22Rv1 (cell line): ENCODE data around the gene SAMMSON.

Experiments used
- H3K27ac ChIP-seq: fragments of 450-650 bp; 2 replicates; pipeline ENCODE4 v1.5.1; 2017
- CTCF ChIP-seq: fragments of 450-650 bp; IDR thresholded peaks from 2 replicates; pipeline ENCODE4 v1.5.1; 2017; ENCODE audit warnings: mild to moderate bottlenecking
- ZFX ChIP-seq: fragments of 450-650 bp; IDR thresholded peaks from 2 replicates; pipeline ENCODE4 v1.6.1; 2017; ENCODE audit warnings: antibody characterized with exemption, borderline replicate concordance

SAMMSON gene

GRCh38 chr3:69972672-69973071 lies 26.9 kb upstream of the SAMMSON start:
- no peak overlapping the region for H3K27ac ChIP-seq
- no peak for TF ChIP-seq ZFX
- no peak for TF ChIP-seq CTCF

- TF ChIP-seq ZFX (no peak), CTCF (no peak)
These were observed 23.5 kb upstream of the SAMMSON start for GRCh38 chr3:69976021-69976420.

GRCh38 chr3:69983546-69984265 lies 15.8 kb upstream of the SAMMSON start:
- no peak for TF ChIP-seq ZFX
- TF ChIP-seq CTCF, result no peak
- no peak overlapping the region for H3K27ac ChIP-seq

More at GRCh38 chr3:69976021-69976420, 23.5 kb upstream of the SAMMSON start:
- H3K27ac ChIP-seq, result no peak overlapping the region

DNA sequence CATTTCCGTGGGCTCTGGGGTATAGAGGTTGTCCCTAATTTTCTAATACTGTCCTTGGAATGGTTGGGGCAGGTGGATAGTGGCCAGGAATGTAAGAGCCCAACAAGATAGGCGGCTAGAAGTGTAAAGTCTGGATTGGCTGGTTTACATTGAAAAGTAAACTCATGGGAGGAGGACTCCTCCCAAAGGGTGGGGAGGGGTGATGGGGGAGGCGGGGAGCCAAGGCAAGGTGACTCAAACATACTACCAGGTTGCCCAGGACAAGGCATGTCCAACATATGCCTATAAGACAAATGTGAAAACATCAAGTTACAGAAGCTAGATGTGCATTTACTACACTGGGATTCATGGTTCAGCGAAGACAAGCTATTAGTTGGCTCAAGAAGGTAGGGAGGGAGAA lies 14.3 kb upstream of the SAMMSON start:
- TF ChIP-seq CTCF (no peak), ZFX (no peak)
- no peak overlapping the region for H3K27ac ChIP-seq

DNA sequence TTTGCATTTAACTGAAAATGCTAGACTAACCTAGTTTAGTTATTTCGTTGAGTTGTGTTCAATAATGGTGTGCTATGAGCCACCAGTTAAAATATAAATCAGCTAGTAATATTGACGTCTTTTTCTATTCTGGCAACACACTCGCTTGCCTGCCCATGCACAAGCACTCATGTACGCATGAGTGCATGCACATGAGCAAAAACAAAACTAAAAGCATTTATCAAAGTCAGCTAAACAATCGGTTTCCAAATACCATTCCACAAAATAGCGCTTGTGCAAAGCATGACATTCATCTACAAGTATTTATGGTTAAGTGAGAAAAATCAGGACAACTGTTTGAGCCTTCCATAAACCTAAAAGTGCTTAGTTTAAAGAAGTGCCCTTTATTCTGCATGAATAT lies 13.1 kb upstream of the SAMMSON start:
- TF ChIP-seq ZFX, result no peak
- TF ChIP-seq CTCF, result no peak

GRCh38 chr3:69987833-69988232 lies 11.7 kb upstream of the SAMMSON start:
- H3K27ac ChIP-seq, result no peak overlapping the region
- TF ChIP-seq ZFX (no peak), CTCF (no peak)

More for the DNA sequence above, 13.1 kb upstream of the SAMMSON start:
- H3K27ac ChIP-seq, result no peak overlapping the region

DNA sequence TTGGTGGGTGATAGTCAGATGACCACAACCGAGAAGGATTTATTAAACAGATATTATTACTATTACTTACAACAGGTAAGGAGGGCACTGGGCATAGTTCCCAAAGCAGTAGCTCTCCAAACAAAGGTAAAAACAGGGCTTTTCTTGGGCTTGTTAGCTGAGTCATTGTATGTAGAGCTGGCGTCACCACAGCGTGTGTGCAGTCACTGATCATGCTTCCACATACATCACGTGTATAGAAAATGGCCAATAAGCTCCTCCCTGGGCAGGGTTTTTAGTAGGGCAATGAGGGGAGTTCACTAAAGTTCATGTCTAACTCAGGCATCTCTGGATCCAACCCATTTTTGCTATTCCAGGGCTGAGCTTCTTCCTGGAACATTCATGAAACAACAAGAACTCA lies 5.8 kb upstream of the SAMMSON start:
- no peak overlapping the region for H3K27ac ChIP-seq
- no peak for TF ChIP-seq CTCF
- no peak for TF ChIP-seq ZFX
